HepG2 (cell line): ENCODE measurements around the gene ARHGAP26. TPM values are rescaled to one million over a fixed set of nuclear protein-coding genes. Genes with fewer than 3 reads are reported as not detected.
A peak's percentile ranks its signal among the peaks of the same experiment; 100 is the strongest.

Source experiments
- AFF4 ChIP-seq: sonication (generic); formaldehyde crosslinking; IDR thresholded peaks from 2 replicates; pipeline ENCODE4 v1.4.0; 2020; ENCODE audit warnings: missing genetic modification reagents
- BRD4 ChIP-seq: sonication (generic); formaldehyde crosslinking; IDR thresholded peaks from 2 replicates; pipeline ENCODE4 v1.4.0; 2020; ENCODE audit warnings: missing genetic modification reagents
- BRF2 ChIP-seq: sonication (generic); formaldehyde crosslinking; IDR thresholded peaks from 2 replicates; pipeline ENCODE4 v1.8.1; 2022; ENCODE audit warnings: mild to moderate bottlenecking, missing genetic modification reagents
- CEBPB ChIP-seq: IDR thresholded peaks from 2 replicates; pipeline ENCODE4 v1.6.1; 2011; ENCODE audit warnings: low read depth, low read length, improper control_type of control experiment, borderline replicate concordance
- DRAP1 ChIP-seq: IDR thresholded peaks from 2 replicates; pipeline ENCODE4 v1.6.1; 2016; ENCODE audit warnings: missing genetic modification reagents, missing compliant biosample characterization
- EED ChIP-seq: sonication (generic); formaldehyde crosslinking; IDR thresholded peaks from 2 replicates; pipeline ENCODE4 v1.5.0; 2020; ENCODE audit warnings: mild to moderate bottlenecking, missing genetic modification reagents
- HHEX ChIP-seq: IDR thresholded peaks from 2 replicates; pipeline ENCODE4 v1.6.1; 2016; ENCODE audit warnings: control low read depth
- MEIS2 ChIP-seq: sonication (generic); formaldehyde crosslinking; IDR thresholded peaks from 2 replicates; pipeline ENCODE4 v1.9.0; 2021; ENCODE audit warnings: mild to moderate bottlenecking, missing genetic modification reagents
- SALL1 ChIP-seq: sonication (generic); formaldehyde crosslinking; IDR thresholded peaks from 2 replicates; pipeline ENCODE4 v1.8.0; 2022; ENCODE audit warnings: mild to moderate bottlenecking, missing genetic modification reagents
- SMC3 ChIP-seq: IDR thresholded peaks from 2 replicates; pipeline ENCODE4 v1.6.1; 2011; ENCODE audit warnings: low read length, improper control_type of control experiment
- THRA ChIP-seq: sonication (generic); formaldehyde crosslinking; IDR thresholded peaks from 2 replicates; pipeline ENCODE4 v1.4.0; 2020; ENCODE audit warnings: missing genetic modification reagents, borderline replicate concordance
- ZBTB37 ChIP-seq: sonication (generic); formaldehyde crosslinking; IDR thresholded peaks from 2 replicates; pipeline ENCODE4 v1.4.0; 2020; ENCODE audit warnings: mild to moderate bottlenecking, missing genetic modification reagents
- ZFX ChIP-seq: sonication (generic); formaldehyde crosslinking; IDR thresholded peaks from 2 replicates; pipeline ENCODE4 v1.4.0; 2020; ENCODE audit warnings: mild to moderate bottlenecking, low read depth, missing genetic modification reagents, moderate library complexity
- ZNF512B ChIP-seq: sonication (generic); formaldehyde crosslinking; IDR thresholded peaks from 2 replicates; pipeline ENCODE4 v1.5.1; 2020; ENCODE audit warnings: missing genetic modification reagents, mild to moderate bottlenecking, borderline replicate concordance
- ZNF563 ChIP-seq: sonication (generic); formaldehyde crosslinking; IDR thresholded peaks from 2 replicates; pipeline ENCODE4 v1.8.0; 2022; ENCODE audit warnings: mild to moderate bottlenecking, moderate library complexity, missing genetic modification reagents
- ZNF652 ChIP-seq: IDR thresholded peaks from 2 replicates; pipeline ENCODE4 v1.6.1; 2016; ENCODE audit warnings: low read depth, borderline replicate concordance
- polyA plus RNA-seq, 8 experiments: library from polyadenylated mRNA; depleted of rRNA in 3 of 8; stranded (reverse) in 7 of 8; unstranded in 1 of 8; fragments of >200 nt; fragmentation: Illumina TruSeq in 4 of 8; extraction: Trizol in 4 of 8; gene quantifications; 2 replicates each; pipeline versions ENCODE4 v1.2.1 to v1.2.3, GENCODE V29; 2011 to 2016; ENCODE audit warnings: low read depth in 4 of 8, missing spikeins in 1 of 8, mixed read lengths in 1 of 8; ENCODE audit not compliant: insufficient read depth in 1 of 8
- total RNA-seq, 5 experiments: library from RNA; depleted of rRNA; stranded (reverse); fragments of >200 nt; fragmentation: Illumina TruSeq; extraction: Trizol; gene quantifications; 2 replicates each; pipeline ENCODE4 v1.2.3, GENCODE V29; 2016; ENCODE audit warnings: low read depth in 1 of 5

ARHGAP26 gene
- total and polyA plus RNA-seq, 2 of the 13 experiments (the other 11 are each of a cell fraction or from before 2014, with no cell fraction given) = 9.6 to 18.2 TPM

- TF ChIP-seq ZBTB37 (no peak), AFF4 (CRISPR knock-in tag) (no peak), SMC3 (peak; percentile 32; the same call in 1 of the 2 replicates), ZNF512B (CRISPR knock-in tag) (peak; percentile 56; the same call in 1 of the 2 replicates), BRF2 (0 out of 2 replicates have a peak, but pooled peaks have one; percentile 48), ZNF652 (CRISPR knock-in tag) (peak; percentile 29; the same call in 1 of the 2 replicates), EED (no peak), ZNF563 (no peak), ZFX (CRISPR knock-in tag) (peak; percentile 24; the same call in 1 of the 2 replicates), THRA (peak; percentile 88; the same call in 1 of the 2 replicates), SALL1 (CRISPR knock-in tag) (peak; percentile 96), CEBPB (no peak), DRAP1 (CRISPR knock-in tag) (peak; percentile 40; the same call in 1 of the 2 replicates), MEIS2 (CRISPR knock-in tag) (peak; percentile 60; the same call in 1 of the 2 replicates), BRD4 (CRISPR knock-in tag) (peak; percentile 68; the same call in 1 of the 2 replicates), HHEX (CRISPR knock-in tag) (0 out of 2 replicates have a peak, but pooled peaks have one; percentile 31)
These were observed 63.6 kb downstream of the ARHGAP26 start (continued) for GRCh38 chr5:142833517-142834449.
